Measurements from ENCODE around the gene PGAP3.

PGAP3 gene

DNA sequence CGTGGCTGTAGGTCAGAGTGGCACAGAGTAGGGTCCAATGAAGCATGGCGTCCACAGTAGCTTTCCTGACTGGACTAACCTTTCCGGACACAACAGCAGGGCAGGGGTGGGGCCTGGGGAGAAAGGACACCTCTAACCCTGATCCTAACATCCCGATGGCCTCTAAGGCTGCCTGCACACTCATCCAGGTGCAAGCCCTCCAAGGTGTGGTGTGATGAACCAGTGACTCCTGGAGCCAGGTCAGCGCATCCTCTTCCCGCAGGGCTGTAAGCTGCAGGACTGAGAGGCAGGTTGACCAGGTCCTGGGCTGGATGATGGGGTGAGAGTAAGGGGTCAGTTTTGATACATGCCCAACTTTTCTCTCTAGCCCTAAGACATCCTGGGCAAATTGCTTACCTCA, 8.9 kb upstream of the PGAP3 start:
- no peak for DNase-seq

GRCh38 chr17:39695089-39695474, 7.2 kb upstream of the PGAP3 start:
- no peak for DNase-seq

GRCh38 chr17:39694593-39694992, 6.7 kb upstream of the PGAP3 start:
- no peak for DNase-seq

GRCh38 chr17:39688945-39689344, 1.1 kb upstream of the PGAP3 start:
- no peak for DNase-seq

GRCh38 chr17:39688475-39688835, 598 bp upstream of the PGAP3 start:
- no peak for DNase-seq

- DNase-seq = no peak
Measured at GRCh38 chr17:39687101-39687545, 734 bp downstream of the PGAP3 start.

DNA sequence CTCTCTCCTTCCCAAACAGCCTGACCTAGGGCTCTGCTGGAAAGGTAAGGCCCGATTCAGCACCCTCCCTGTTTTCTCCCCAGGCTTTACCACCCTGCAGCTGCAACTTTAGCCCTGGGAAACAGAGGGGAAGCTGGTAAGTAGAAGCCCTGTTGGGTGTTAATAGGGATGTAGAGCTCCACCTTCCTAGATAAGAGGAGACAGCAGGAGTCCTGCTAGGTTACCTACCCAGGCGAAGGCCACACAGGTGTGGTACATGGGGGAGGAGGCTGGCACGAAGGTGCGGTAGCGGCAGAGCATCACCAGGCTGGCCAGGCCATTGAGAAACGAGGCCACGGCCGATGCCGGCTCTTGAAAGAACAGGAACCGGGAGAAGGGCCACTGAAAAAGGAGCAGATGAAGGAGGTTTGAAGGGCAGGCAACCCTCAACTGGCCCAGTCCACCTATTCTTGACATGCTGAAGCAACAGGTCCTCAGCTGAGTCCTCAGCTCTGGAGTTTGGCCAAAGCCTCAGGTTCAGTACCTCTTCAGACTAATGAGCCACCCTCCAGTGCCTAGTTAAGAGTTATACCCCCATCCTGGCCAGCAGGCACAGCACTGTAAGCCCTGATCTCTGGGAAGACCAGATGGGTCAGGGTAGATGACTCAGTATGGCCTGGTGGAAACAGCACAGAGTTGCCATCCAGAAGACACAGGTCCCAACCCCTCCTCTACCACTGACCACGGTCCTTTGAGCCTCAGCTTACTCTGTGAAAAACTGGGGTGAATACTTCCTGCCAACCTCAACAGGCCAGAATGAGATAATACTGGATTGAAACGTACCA, 3.3 kb downstream of the PGAP3 start:
- DNase-seq = no peak

DNA sequence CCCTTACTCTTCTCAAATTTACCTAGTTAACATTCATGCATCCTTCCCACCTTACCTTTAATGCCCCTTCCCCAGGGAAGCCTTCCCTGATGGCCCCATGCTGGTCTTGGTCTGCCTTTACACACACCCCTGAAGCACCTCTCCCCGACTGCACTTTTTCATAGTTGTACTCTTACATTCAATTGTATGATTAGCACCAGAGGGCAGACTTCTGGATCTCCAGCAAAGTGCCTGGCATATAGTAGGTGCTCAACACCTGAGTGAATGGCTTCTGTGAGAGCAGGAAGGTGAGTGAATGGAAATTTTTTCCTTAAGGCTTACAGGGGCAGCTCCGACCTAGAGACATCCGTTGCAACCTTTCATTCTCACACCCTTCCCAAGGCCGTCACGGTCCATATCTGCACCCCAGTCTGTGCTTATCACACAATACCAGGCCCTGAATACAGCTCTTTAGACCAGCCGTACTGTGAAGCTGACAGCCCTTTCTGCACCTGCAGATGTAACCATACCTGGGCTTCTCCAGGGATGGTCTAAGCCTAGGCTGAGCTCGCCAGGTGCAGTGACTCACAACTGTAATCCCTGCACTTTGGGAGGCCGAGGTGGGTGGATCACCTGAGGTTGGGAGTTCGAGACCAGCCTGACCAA, 4.4 kb downstream of the PGAP3 start:
- no peak for DNase-seq

DNA sequence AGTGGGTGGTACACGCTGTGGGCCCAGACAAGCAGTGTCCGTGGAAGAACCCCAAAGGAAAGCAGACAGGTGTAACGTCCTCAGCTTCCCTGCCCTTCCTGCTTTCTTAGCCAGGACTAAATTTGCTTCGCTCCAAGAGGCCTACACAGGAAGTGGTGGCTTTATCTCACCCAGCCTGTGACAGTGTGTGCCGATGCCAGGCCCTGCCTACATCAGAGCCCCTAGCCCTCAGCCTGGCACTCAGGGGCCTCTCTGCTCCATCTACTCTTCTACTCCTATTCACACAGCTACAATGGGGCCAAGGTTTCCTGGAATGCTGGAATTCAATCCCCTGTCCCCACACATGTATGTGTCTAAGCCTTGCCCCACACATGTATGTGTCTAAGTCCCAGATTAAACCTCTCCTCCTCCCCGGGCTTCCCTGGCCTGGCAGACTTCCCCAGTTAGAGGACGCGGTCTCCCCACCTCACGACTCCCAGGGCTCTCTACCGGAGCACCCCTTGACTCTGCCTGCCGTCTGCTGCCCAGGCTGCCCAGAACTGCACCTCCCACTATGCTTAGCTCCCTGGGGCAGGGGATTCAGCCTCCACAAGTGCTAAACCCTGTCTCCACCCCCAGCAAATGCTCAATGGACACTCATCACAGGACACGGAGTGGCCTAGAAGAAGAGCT, 8.2 kb downstream of the PGAP3 start:
- no peak for DNase-seq

DNA sequence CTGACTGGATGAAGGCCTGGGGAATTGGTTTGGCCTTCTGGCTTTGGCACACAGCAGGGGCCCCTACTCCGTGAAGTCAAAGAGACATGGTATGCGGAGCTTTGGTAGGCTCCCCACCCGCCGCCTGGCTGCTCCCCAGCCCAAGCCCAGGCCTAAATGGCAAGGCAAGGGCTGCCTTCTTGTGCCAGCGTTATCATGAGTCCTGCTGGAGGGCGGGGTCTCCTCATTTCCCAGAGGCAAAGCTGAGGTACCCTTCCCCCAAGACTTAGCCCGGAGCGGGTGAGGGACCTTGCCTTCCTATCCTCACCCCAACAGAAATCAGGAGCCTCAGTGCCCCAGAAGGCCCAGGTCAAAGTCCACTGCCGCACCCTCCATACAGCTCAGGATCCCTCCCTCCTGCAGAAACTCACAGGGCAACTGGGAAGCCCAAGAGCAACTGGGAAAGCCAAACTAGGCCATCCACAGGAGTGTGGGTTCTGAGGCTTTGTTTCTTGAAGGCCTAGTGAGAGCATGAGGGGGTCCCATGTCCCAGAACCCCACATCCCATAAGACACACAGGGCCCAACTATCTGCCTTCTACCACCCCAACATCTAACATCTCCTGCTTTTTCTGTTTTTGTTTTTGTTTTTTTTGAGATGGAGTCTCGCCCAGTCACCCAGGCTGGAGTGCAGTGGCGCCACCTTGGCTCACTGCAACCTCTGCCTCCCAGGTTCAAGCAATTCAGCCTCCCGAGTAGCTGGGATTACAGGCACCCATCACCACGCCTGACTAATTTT, 9.3 kb downstream of the PGAP3 start:
- no peak for DNase-seq

GRCh38 chr17:39677542-39678339, 10.1 kb downstream of the PGAP3 start:
- no peak for DNase-seq

DNA sequence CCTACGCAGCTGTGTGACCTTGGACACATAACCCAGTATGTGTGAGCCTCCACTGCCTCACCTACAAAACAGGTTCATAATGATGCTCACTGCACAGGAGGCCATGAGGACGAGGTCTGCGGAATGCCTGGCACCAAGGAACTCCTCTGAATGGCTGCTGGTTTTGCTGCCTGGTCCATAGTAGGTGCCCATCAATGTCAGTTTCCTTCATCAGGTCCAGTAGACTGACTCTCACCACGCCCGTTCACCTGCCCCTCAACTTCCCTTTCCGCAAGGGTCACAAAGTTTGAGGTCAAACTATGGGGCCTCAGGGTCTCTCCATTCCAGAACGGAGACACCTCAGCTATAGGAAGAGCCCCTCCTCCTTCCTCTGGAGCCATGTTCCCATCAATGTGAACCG, 10.8 kb downstream of the PGAP3 start:
- DNase-seq = no peak

DNA sequence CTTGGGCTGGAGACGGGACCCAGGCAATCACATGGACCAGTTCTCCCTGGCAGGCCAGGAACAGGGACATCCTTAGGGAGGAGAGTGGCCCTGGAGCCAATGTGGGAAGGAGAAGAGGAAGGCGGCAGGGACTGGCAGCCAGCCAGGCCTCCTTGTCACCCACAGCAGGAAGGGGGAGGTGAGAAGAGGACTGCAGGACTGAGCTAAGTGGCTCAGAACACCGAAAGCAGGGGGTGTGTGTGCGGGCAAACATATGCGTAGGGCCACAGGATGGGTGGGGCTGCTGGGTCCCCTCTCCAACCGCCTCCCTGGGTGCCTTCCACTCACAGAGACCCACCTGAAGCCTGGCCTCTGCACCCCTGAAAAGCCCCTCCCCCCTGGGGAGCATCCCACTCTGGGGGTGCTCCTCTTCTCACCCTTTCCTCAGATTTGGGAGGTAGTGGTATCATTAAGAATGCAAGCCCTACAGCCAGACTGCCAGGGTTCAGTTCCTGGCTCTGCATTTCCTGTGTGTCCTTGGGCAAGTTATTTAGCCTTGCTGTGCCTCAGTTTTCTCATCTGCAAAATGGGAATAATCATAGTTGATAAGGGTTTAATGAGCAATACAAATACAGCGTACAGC, 11.5 kb downstream of the PGAP3 start:
- peak; percentile 32 to 66 (median 38) for DNase-seq

DNA sequence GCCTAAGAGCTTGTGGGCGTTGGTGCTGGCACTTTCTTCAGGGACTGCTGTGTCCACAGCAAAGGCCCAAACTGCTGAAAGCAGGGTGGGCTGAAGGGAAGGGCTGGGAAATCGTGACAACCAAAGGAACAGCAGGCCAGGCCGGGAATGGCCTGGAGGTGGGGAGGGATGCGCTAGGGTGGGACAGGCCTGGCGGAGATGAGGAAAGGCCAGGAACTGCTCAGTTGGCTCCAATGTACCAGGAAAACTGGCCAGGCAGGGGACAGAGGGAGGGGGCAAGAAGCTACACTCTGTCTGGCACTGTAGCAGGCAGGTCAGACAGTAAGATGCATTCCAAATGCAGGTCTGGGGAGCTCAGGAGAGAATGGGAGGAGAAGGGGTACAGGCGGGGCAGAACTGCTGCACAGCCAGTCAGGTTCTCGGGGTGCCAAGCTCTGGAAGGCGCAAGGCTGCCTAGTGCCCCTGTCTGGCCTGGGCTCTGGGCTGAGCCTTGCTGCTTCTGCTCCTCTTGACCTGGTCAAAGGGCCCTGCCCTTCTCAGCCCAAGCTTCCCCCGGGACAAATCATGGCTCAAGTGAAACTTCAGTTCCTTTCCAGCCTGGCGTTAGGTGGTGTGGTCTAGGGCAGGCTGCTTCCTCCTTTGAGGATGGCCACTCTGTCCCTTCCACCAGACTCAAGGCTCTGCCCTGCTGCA, 12.3 kb downstream of the PGAP3 start:
- no peak for DNase-seq

- DNase-seq = no peak
Measured at GRCh38 chr17:39674702-39675389, 13.0 kb downstream of the PGAP3 start.

GRCh38 chr17:39674179-39674578, 13.7 kb downstream of the PGAP3 start:
- no peak for DNase-seq

GRCh38 chr17:39673335-39674081, 14.3 kb downstream of the PGAP3 start:
- no peak for DNase-seq

- DNase-seq = no peak
Measured at GRCh38 chr17:39672522-39673334, 15.1 kb downstream of the PGAP3 start.

Data from suppressor macrophage treated with lipopolysaccharide for 1 hour (primary cell).